Activated CD8-positive, alpha-beta memory T cell treated with anti-CD3 and anti-CD28 coated beads for 1 hour (primary cell): ENCODE data around the gene VWF.
"Not testable (repeated sequence)": the region's sequence is repeated elsewhere in the genome, so short reads cannot be mapped to it uniquely, and the experiment has no call there.

Experiments
- DNase-seq, 2 donors: peaks; one replicate each; pipeline ENCODE4 v3.0.0-alpha.2; 2020; ENCODE audit warnings: low read depth in 1 of 2; ENCODE audit errors: extremely low read depth in 1 of 2

VWF gene

GRCh38 chr12:6041891-6042290, 82.6 kb downstream of the VWF start:
- no peak for DNase-seq

GRCh38 chr12:6040815-6041214, 83.7 kb downstream of the VWF start:
- no peak for DNase-seq

- no peak for DNase-seq
Observed at GRCh38 chr12:6039894-6040601, 84.4 kb downstream of the VWF start.

GRCh38 chr12:6038160-6038559, 86.3 kb downstream of the VWF start:
- no peak for DNase-seq

- DNase-seq, result no peak
Observed at GRCh38 chr12:6037459-6037858, 87.0 kb downstream of the VWF start.

- DNase-seq, result no peak
Observed at GRCh38 chr12:6036509-6036908, 88.0 kb downstream of the VWF start.

- DNase-seq, result no peak
Observed at GRCh38 chr12:6034596-6034995, 89.9 kb downstream of the VWF start.

- no peak for DNase-seq
Observed at GRCh38 chr12:6033546-6033945, 90.9 kb downstream of the VWF start.

GRCh38 chr12:6032726-6033125, 91.7 kb downstream of the VWF start:
- DNase-seq, result no peak

GRCh38 chr12:6031001-6031400, 93.5 kb downstream of the VWF start:
- DNase-seq, result no peak

- DNase-seq, result no peak
Observed at GRCh38 chr12:6030081-6030480, 94.4 kb downstream of the VWF start.

- no peak for DNase-seq
Observed at GRCh38 chr12:6029401-6029800, 95.1 kb downstream of the VWF start.

GRCh38 chr12:6026998-6027397, 97.5 kb downstream of the VWF start:
- no peak for DNase-seq

- DNase-seq, result not testable (repeated sequence)
Observed at GRCh38 chr12:6025703-6026298, 98.7 kb downstream of the VWF start.

GRCh38 chr12:6024066-6024465, 100.4 kb downstream of the VWF start:
- DNase-seq, result not testable (repeated sequence)

- DNase-seq, result no peak
Observed at GRCh38 chr12:6020930-6021329, 103.5 kb downstream of the VWF start.

GRCh38 chr12:6020511-6020910, 104.0 kb downstream of the VWF start:
- not testable (repeated sequence) for DNase-seq

GRCh38 chr12:6019256-6019655, 105.2 kb downstream of the VWF start:
- not testable (repeated sequence) for DNase-seq

GRCh38 chr12:6018265-6018664, 106.2 kb downstream of the VWF start:
- no peak for DNase-seq

- DNase-seq, result no peak
Observed at GRCh38 chr12:6016756-6017155, 107.7 kb downstream of the VWF start.

- not testable (repeated sequence) for DNase-seq
Observed at GRCh38 chr12:6016004-6016403, 108.5 kb downstream of the VWF start.

GRCh38 chr12:6015271-6015670, 109.2 kb downstream of the VWF start:
- DNase-seq, result not testable (repeated sequence)
